Vagina (tissue), 2 donors: ENCODE results near the gene TCEAL9.

Experiments used
- CTCF ChIP-seq, 3 experiments: fragments of 450-650 bp in 2 of 3; fragments of 200-600 bp in 1 of 3; sonication (generic) in 1 of 3; IDR thresholded peaks; one replicate each; pipeline ENCODE4 v1.5.1; 2017 to 2019; ENCODE audit warnings: antibody characterized with exemption in 3 of 3, mild to moderate bottlenecking in 2 of 3, moderate library complexity in 2 of 3
- POLR2A ChIP-seq, 2 donors: fragments of 450-650 bp; IDR thresholded peaks; one replicate each; pipeline ENCODE4 v1.6.1; 2017; ENCODE audit warnings: antibody characterized with exemption in 2 of 2, mild to moderate bottlenecking in 2 of 2, moderate library complexity in 2 of 2
- POLR2AphosphoS5 ChIP-seq, 2 donors: sonication (generic); formaldehyde crosslinking; IDR thresholded peaks; one replicate each; pipeline ENCODE4 v1.9.0; 2017; ENCODE audit warnings: antibody characterized with exemption in 2 of 2, mild to moderate bottlenecking in 2 of 2, low read depth in 1 of 2; ENCODE audit not compliant: insufficient read depth in 1 of 2

- TF ChIP-seq CTCF (IDR thresholded peaks at IDR 0.05) = no peak
- no peak for TF ChIP-seq POLR2AphosphoS5 (IDR thresholded peaks at IDR 0.05; ENCODE audit: insufficient read depth in 1 of 2, low read depth in 1 of 2)
- TF ChIP-seq POLR2A (IDR thresholded peaks at IDR 0.05) = no peak
Measured at GRCh38 chrX:103338663-103339062, 17.6 kb upstream of the TCEAL9 start.
